Measurements from ENCODE around the gene COMP.
"Not testable (repeated sequence)": the region's sequence is repeated elsewhere in the genome, so short reads cannot be mapped to it uniquely, and the experiment has no call there.

COMP gene

DNA sequence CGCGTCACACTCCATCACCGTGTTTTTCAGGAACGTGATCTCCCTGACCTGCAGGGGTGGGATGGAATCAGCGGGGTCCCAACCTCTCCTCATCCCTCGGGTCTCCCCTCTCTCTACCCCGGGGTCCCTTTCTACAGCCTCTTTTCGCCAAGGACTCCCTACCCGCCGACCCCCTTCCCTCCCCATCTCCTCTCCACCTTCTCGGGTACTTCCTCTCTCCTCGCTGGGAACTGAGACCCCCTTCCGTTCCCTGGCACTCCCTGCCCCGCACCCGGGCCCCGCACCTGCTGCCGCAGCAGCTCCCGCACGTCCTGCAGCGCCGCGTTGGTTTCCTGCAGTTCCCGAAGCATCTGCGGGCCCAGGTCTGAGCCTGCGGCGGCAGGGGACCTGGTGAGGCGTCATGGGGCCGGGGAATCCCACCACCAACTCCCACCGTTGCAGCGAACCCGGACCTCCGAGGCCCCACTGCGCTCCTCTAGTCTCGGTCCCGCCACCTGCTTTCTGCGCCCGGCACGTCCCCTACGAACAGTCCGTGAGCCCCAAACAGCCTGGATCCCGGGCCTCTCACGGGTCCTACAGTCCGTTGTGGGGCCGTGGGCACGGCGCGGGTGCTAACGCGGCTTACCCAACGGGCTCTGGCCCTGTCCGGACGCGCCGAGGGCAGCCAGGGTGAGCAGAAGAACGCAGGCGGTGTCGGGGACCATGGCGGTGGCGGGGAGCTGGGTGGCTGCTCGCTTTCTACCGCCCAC lies at the start of gene COMP:
Gene COMP, minus strand, starts transcription at position 740 of the 749 bp plus-strand sequence. Its CDS starts 36 bp downstream, at position 704.
- DNase-seq (ENCODE audit: low read depth): no peak

DNA sequence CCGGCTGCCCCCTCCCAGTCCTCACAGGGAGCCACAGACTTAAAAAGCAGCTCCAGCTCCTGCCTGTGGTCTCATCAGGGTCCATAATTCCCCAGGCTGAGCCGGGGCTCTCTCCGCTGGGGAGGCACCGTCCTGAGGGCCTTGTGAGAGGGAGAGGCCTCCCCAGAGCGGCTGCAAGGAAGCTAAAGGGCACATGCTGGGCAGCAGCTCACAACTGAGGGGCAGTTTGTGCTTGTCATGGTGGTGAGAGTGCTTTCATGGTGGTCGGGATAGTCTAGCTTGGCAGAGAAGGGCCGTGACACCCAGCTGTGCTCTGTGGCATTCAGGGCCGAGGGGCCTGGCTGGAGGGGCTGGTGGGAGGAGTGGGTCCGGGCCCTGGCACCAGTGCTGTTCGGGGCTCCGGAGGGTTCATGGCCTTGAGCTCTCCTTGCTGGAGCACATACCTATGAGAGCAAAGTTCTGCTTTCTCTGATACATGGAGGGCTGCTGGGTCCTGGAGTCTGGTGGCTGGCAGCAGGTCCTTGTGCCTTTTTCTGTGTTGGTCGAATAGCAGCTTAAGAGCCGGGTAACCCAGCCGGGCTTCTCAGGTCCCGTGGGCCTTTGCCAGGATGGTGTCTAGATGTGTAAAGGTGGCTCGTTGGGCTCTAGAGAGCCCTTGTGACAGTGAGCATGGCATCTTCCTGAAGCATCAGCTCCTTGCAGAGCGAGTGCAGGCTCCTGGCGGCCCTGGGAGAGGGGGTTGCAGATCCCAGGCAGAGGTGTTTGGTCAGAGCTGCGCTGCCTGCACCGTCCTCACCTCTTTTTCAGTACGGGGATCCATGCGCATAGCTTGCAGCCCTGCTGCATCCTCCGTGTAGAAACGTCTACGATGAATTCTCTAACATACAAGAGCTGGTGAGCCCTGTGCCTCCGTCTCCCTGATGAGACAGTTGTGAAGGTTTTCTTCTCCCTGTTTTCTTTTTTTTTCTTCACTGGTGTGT lies 49.5 kb upstream of the COMP start:
- no peak for DNase-seq (ENCODE audit: low read depth)

- peak; percentile 39 for DNase-seq (ENCODE audit: low read depth)
These were observed 48.6 kb upstream of the COMP start for GRCh38 chr19:18839465-18840287.

DNA sequence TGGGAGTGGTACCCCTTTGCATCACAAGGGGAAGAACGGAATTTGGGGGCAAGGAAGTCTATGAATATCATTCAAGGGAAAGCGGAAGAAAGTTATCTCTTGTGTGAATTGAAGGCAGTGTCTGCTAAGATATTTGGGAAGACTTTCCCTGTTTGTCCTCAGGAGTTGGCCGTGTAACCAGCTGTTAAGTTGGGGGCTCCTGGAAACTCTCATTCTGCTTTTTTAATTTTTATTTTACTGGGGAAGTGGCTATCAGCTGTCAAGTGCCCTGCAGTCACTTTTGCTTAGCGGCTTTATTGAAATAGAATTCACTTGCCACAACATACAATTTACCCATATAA lies 43.5 kb upstream of the COMP start:
- DNase-seq (ENCODE audit: low read depth): no peak

GRCh38 chr19:18833849-18834643 lies 42.9 kb upstream of the COMP start:
- no peak for DNase-seq (ENCODE audit: low read depth)

GRCh38 chr19:18833141-18833476 lies 42.0 kb upstream of the COMP start:
- no peak for DNase-seq (ENCODE audit: low read depth)

- peak; percentile 25 for DNase-seq (ENCODE audit: low read depth)
These were observed 41.4 kb upstream of the COMP start for GRCh38 chr19:18832306-18833140.

DNA sequence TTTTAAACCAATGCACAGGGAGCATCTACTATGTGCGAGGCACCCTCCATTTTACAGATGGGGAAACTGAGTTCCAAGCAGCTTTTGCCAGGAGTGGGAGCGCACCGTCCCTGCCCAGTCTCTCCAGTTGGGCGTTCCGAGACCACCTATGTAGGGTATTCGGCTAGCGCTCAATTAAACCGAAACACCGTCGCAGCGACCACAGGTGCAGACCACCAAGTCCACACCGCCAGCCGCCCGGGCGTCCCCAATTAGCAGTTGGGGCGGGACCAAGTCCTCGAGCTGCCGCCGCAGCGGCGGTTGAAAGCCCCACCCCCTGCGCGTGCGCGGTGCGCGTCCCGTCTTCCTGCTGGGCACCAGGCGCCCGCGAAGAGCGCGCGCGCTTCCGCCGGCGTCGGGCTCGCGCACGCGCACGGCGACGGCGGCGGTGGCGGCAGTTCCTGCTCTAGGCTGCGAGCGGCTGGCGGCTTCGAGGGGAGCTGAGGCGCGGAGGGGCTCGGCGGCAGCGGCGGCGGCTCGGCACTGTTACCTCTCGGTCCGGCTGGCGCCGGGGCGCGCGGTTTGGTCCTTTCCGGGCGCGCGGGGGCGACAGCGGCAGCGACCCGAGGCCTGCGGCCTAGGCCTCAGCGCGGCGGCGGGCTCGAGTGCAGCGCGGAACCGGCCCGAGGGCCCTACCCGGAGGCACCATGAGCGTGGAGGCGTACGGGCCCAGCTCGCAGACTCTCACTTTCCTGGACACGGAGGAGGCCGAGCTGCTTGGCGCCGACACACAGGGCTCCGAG lies 40.6 kb upstream of the COMP start, which contains the start of gene UPF1:
Gene UPF1, plus strand, starts transcription at position 436 of the 782 bp plus-strand sequence. Its CDS starts 251 bp downstream, at position 687.
- DNase-seq (ENCODE audit: low read depth): peak; percentile 83

DNA sequence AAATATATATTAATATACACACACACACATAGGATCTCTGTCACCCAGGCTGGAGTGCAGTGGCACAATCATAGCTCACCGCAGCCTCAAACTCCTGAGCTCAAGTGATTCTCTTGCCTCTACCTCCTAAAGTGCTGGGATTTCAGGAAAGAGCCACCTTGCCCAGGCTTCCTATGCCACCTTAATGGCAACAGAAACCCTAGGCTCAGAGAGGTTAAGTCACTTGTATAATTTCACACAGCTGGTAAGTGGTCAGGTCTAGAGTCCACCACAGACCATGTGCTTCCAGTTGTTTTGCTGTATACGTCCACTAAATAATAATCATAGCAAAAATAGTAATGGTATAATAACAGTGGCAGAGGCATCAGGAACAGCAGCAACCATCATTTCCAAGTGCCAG lies 39.4 kb upstream of the COMP start:
- DNase-seq (ENCODE audit: low read depth): no peak

GRCh38 chr19:18828786-18829185 lies 37.7 kb upstream of the COMP start:
- DNase-seq (ENCODE audit: low read depth): no peak

GRCh38 chr19:18817574-18817973 lies 26.5 kb upstream of the COMP start:
- DNase-seq (ENCODE audit: low read depth): no peak

DNA sequence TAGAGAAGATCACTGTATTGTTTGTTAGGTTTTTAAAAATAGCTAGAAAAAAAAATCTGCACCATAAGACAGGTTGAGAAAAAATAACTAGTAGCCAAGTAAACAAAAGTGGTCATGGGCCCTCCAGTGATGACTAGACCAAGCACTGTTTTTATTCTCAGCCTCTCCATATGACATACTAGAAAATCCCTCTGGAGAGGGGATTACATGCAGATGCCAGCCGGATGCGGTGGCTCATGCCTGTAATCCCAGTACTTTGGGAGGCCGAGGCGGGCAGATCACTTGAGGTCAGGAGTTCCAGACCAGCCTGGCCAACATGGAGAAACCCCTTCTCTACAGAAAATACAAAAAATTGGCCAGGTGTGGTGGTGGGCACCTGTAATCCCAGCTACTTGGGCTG lies 25.5 kb upstream of the COMP start:
- peak; percentile 65 for DNase-seq (ENCODE audit: low read depth)

GRCh38 chr19:18815673-18816072 lies 24.6 kb upstream of the COMP start:
- DNase-seq (ENCODE audit: low read depth): peak; percentile 59

GRCh38 chr19:18814063-18814462 lies 23.0 kb upstream of the COMP start:
- DNase-seq (ENCODE audit: low read depth): no peak

- not testable (repeated sequence) for DNase-seq (ENCODE audit: low read depth)
These were observed 20.5 kb upstream of the COMP start for GRCh38 chr19:18811638-18812037.

GRCh38 chr19:18809149-18809868 lies 18.2 kb upstream of the COMP start:
- peak; percentile 96 for DNase-seq (ENCODE audit: low read depth)

DNA sequence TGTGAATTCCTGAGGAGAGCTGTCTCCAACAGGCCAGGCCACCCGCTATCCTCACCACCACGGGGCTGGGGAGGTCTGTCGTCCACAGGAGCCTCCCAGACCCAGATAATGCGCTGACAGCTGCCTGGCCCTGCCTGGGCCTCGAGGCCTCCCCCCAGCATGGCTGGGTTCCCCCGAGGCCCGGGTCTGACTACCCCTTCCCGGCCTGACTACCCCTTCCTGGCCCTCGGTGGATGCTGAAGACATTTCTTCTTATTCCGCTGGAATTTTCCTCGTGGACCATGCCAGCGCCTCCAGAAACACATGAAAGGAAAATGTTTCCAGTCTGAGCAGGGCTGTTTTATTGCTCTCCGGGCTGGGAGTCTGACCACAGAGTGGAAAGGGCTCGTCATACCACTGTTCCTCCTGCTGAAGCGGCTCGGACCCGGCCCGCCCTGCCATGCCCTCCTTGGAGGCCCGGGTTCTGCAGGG lies 16.8 kb upstream of the COMP start:
- DNase-seq (ENCODE audit: low read depth): peak; percentile 73

DNA sequence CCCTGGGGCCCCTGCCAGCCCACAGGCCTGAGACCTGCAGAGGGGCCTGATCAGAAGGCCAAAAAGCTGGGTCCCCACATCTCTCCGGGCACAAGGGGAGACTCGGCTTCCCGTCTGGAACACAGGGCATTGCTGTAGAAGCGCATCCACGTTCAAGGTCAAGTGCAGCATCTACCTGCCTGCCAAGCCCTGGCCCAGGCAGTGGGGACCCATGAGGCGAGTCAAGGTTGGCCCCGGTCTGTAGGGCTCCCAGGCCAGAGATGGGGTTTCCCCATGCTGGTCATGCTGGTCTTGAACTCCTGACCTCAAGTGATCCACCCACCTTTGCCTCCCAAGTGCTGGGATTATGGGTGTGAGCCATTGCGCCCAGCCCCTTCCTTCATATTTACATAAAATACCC lies 13.5 kb upstream of the COMP start:
- no peak for DNase-seq (ENCODE audit: low read depth)

- DNase-seq (ENCODE audit: low read depth): no peak
These were observed 13.1 kb upstream of the COMP start for GRCh38 chr19:18804139-18804601.

Data from amniotic epithelial cell (primary cell).